Thyroid gland (tissue), 4 donors: ENCODE results near the gene LEF1.

Source experiments
- POLR2A ChIP-seq, 2 donors: fragments of 450-650 bp; IDR thresholded peaks; one replicate each; pipeline ENCODE4 v1.6.1; 2017; ENCODE audit warnings: antibody characterized with exemption in 2 of 2, mild to moderate bottlenecking in 2 of 2, moderate library complexity in 1 of 2
- TF ChIP-seq, protein P1 (sequence below), 6 experiments: fragments of 200-600 bp in 3 of 6; fragments of 450-650 bp in 3 of 6; sonication (generic) in 3 of 6; IDR thresholded peaks; one replicate each; pipeline ENCODE4 v1.5.1; 2016 to 2019; ENCODE audit warnings: antibody characterized with exemption in 6 of 6, mild to moderate bottlenecking in 2 of 6, inconsistent platforms in 1 of 6, moderate library complexity in 1 of 6

DNA sequence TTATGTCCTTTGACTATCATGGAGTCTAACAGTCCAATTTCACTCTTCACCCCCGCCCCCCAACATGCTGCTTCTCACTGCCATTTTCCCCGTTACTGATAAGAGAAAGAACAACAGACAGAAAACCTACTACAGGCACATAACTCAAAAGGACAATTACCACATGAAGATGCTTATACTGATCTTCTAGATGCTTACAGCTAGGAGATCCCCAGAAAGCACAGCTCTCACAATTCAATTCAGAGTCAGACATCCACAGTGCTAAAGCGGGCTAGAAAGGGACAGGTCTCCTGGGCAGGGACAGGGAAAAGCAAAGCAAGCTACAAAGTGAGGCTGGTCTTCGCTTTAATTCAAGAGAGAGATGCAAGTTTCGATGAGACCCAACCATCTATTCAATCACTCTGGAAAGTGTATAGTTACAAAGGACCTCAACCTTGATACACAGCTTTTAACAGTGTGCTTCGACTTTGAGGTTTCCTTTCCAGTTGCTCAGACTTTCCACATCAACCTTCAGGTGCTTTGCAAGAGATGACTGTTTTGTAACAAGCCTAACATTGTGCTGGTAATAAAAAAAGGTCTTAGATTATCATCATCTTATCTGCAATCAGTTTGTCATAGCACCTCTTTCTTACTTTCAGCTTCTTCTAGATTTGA is 60.9 kb downstream of the LEF1 start:
- TF ChIP-seq, protein P1, sequence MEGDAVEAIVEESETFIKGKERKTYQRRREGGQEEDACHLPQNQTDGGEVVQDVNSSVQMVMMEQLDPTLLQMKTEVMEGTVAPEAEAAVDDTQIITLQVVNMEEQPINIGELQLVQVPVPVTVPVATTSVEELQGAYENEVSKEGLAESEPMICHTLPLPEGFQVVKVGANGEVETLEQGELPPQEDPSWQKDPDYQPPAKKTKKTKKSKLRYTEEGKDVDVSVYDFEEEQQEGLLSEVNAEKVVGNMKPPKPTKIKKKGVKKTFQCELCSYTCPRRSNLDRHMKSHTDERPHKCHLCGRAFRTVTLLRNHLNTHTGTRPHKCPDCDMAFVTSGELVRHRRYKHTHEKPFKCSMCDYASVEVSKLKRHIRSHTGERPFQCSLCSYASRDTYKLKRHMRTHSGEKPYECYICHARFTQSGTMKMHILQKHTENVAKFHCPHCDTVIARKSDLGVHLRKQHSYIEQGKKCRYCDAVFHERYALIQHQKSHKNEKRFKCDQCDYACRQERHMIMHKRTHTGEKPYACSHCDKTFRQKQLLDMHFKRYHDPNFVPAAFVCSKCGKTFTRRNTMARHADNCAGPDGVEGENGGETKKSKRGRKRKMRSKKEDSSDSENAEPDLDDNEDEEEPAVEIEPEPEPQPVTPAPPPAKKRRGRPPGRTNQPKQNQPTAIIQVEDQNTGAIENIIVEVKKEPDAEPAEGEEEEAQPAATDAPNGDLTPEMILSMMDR (IDR thresholded peaks at IDR 0.05), result no peak
- TF ChIP-seq POLR2A (IDR thresholded peaks at IDR 0.05), result no peak
